Karpas-422 (cell line): ENCODE data around the gene USP17L24. TPM values are rescaled to one million over a fixed set of nuclear protein-coding genes. Genes with fewer than 3 reads are reported as not detected.
"Not testable (repeated sequence)": the region's sequence is repeated elsewhere in the genome, so short reads cannot be mapped to it uniquely, and the experiment has no call there.

Experiments used
- DNase-seq: peaks from one replicate; pipeline ENCODE4 v3.0.0-alpha.2; 2015
- H2AFZ ChIP-seq: fragments of 200-600 bp; sonication (generic); 2 replicates; pipeline ENCODE4 v1.6.1; 2014; ENCODE audit warnings: antibody characterized with exemption, low read length, mixed read lengths
- H3K27ac ChIP-seq: fragments of 200-600 bp; sonication (generic); 2 replicates; pipeline ENCODE4 v1.5.1; 2014; ENCODE audit warnings: mild to moderate bottlenecking, low read length, moderate library complexity
- H3K27me3 ChIP-seq: fragments of 200-600 bp; sonication (generic); 2 replicates; pipeline ENCODE4 v1.6.1; 2014; ENCODE audit warnings: low read length, mixed read lengths
- H3K36me3 ChIP-seq: fragments of 200-600 bp; sonication (generic); 2 replicates; pipeline ENCODE4 v1.6.1; 2014; ENCODE audit warnings: low read length, mixed read lengths; ENCODE audit not compliant: insufficient read depth
- H3K4me1 ChIP-seq: fragments of 200-600 bp; sonication (generic); 2 replicates; pipeline ENCODE4 v1.6.1; 2014; ENCODE audit warnings: mild to moderate bottlenecking, low read length, mixed read lengths
- H3K4me2 ChIP-seq: fragments of 200-600 bp; sonication (generic); 2 replicates; pipeline ENCODE4 v1.6.1; 2014; ENCODE audit warnings: low read length, low read depth, mild to moderate bottlenecking; ENCODE audit not compliant: poor library complexity, severe bottlenecking
- H3K4me3 ChIP-seq: fragments of 200-600 bp; sonication (generic); 2 replicates; pipeline ENCODE4 v1.5.1; 2014; ENCODE audit warnings: mild to moderate bottlenecking, antibody characterized with exemption, low read length, mixed read lengths
- H3K79me2 ChIP-seq: fragments of 200-600 bp; sonication (generic); 2 replicates; pipeline ENCODE4 v1.6.1; 2014; ENCODE audit warnings: mild to moderate bottlenecking, low read length, mixed read lengths
- H3K9ac ChIP-seq: fragments of 200-600 bp; sonication (generic); 2 replicates; pipeline ENCODE4 v1.6.0; 2014; ENCODE audit warnings: low read length
- H3K9me2 ChIP-seq: fragments of 200-600 bp; sonication (generic), shearing (Covaris generic); replicated peaks from 2 replicates; pipeline ENCODE4 v1.6.0; 2014; ENCODE audit warnings: mild to moderate bottlenecking, low read length, moderate library complexity; ENCODE audit not compliant: insufficient read depth
- H3K9me3 ChIP-seq: fragments of 300-700, 200-600 bp; sonication (generic); 2 replicates; pipeline ENCODE4 v1.6.1; 2014; ENCODE audit warnings: low read length, mixed read lengths
- H4K20me1 ChIP-seq: fragments of 200-600 bp; sonication (generic); 2 replicates; pipeline ENCODE4 v1.6.1; 2014; ENCODE audit warnings: mild to moderate bottlenecking, antibody characterized with exemption, low read length, low read depth; ENCODE audit not compliant: insufficient read depth
- total RNA-seq: library from RNA; depleted of rRNA; stranded (reverse); fragments of >200 nt; shearing (Covaris generic); gene quantifications from 2 replicates; pipeline ENCODE4 v1.2.3, GENCODE V29; 2014; ENCODE audit warnings: low replicate concordance; rRNA removed

Gene USP17L24
- total RNA-seq, 1 experiment from 2014 or later: not detected

DNA sequence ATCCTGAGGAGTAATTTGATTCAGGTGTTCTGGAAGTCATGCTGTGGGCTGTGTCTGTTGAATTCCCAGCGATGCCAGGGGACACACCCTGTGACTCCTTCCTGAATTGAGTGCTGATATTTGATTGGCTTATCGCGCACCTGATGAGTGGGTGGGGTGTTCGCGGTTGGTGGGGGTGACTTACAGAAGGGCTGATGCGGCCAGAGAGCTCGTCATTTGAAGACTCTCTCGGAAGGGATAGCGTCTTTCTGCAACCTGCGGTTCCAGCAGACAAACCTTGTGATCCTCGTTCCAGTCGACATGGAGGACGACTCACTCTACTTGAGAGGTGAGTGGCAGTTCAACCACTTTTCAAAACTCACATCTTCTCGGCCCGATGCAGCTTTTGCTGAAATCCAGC is 28.4 kb downstream of the USP17L24 start, which contains the start of gene USP17L29:
USP17L29 (plus strand) TSS at position 301 of the 400 bp plus-strand sequence; CDS start at position 301, 0 bp downstream.
- H3K27me3 ChIP-seq, H3K9me3 ChIP-seq, H2AFZ ChIP-seq, H3K27ac ChIP-seq, DNase-seq, H3K79me2 ChIP-seq, H4K20me1 ChIP-seq, H3K4me2 ChIP-seq, H3K9ac ChIP-seq, H3K36me3 ChIP-seq, H3K4me1 ChIP-seq, H3K4me3 ChIP-seq, H3K9me2 ChIP-seq: not testable (repeated sequence)

DNA sequence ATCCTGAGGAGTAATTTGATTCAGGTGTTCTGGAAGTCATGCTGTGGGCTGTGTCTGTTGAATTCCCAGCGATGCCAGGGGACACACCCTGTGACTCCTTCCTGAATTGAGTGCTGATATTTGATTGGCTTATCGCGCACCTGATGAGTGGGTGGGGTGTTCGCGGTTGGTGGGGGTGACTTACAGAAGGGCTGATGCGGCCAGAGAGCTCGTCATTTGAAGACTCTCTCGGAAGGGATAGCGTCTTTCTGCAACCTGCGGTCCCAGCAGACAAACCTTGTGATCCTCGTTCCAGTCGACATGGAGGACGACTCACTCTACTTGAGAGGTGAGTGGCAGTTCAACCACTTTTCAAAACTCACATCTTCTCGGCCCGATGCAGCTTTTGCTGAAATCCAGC is 37.9 kb downstream of the USP17L24 start, which contains the start of gene USP17L30:
USP17L30 (plus strand) TSS at position 301 of the 400 bp plus-strand sequence; CDS start at position 301, 0 bp downstream.
- not testable (repeated sequence) for H2AFZ ChIP-seq, H4K20me1 ChIP-seq, H3K9me3 ChIP-seq, DNase-seq, H3K4me1 ChIP-seq, H3K4me2 ChIP-seq, H3K36me3 ChIP-seq, H3K27ac ChIP-seq, H3K27me3 ChIP-seq, H3K79me2 ChIP-seq, H3K9me2 ChIP-seq, H3K4me3 ChIP-seq, H3K9ac ChIP-seq

Other genes with a start within 250 kb of the USP17L24 start
- not detected in 2 replicates for gene FAM90A26, start 154.8 kb upstream of the USP17L24 start, total RNA-seq
- gene USP17L10, start 114.5 kb upstream of the USP17L24 start, total RNA-seq: not detected in 2 replicates
- not detected in 2 replicates for gene USP17L11, start 109.8 kb upstream of the USP17L24 start, total RNA-seq
- not detected in 2 replicates for gene USP17L12, start 105.0 kb upstream of the USP17L24 start, total RNA-seq
- gene USP17L13, start 100.3 kb upstream of the USP17L24 start, total RNA-seq: not detected in 2 replicates
- not detected in 2 replicates for gene USP17L15, start 90.8 kb upstream of the USP17L24 start, total RNA-seq
- gene USP17L17, start 81.3 kb upstream of the USP17L24 start, total RNA-seq: not detected in 2 replicates
- gene USP17L18, start 76.5 kb upstream of the USP17L24 start, total RNA-seq: not detected in 2 replicates
- not detected in 2 replicates for gene USP17L19, start 71.8 kb upstream of the USP17L24 start, total RNA-seq
- not detected in 2 replicates for gene USP17L20, start 67.0 kb upstream of the USP17L24 start, total RNA-seq
- not detected in 2 replicates for gene USP17L21, start 62.3 kb upstream of the USP17L24 start, total RNA-seq
- not detected in 2 replicates for gene USP17L22, start 57.5 kb upstream of the USP17L24 start, total RNA-seq
- gene USP17L25, start 4.7 kb downstream of the USP17L24 start, total RNA-seq: not detected in 2 replicates
- not detected in 2 replicates for gene USP17L26, start 9.5 kb downstream of the USP17L24 start, total RNA-seq
- gene USP17L5, start 14.2 kb downstream of the USP17L24 start, total RNA-seq: not detected in 2 replicates
- gene USP17L27, start 19.0 kb downstream of the USP17L24 start, total RNA-seq: not detected in 2 replicates
- gene USP17L28, start 23.7 kb downstream of the USP17L24 start, total RNA-seq: not detected in 2 replicates
- not detected in 2 replicates for gene USP17L29, start 28.5 kb downstream of the USP17L24 start, total RNA-seq
- not detected in 2 replicates for gene USP17L30, start 38.0 kb downstream of the USP17L24 start, total RNA-seq
- not detected in 2 replicates for gene DEFB131A, start 119.2 kb downstream of the USP17L24 start, total RNA-seq